OCI-LY3 (cell line): ENCODE results near the gene ARHGEF11.

Experiments
- EZH2phosphoT487 ChIP-seq: fragments of 200-600 bp; shearing (Covaris generic); IDR thresholded peaks from 2 replicates; pipeline ENCODE4 v1.6.1; 2018; ENCODE audit warnings: antibody characterized with exemption, mixed run types, low read depth
- TF ChIP-seq, protein P1 (sequence below): fragments of 200-600, 300-600 bp; sonication (generic); IDR thresholded peaks from 2 replicates; pipeline ENCODE4 v1.5.1; 2014; ENCODE audit warnings: antibody characterized with exemption, low read length, low read depth

- TF ChIP-seq, protein P1, sequence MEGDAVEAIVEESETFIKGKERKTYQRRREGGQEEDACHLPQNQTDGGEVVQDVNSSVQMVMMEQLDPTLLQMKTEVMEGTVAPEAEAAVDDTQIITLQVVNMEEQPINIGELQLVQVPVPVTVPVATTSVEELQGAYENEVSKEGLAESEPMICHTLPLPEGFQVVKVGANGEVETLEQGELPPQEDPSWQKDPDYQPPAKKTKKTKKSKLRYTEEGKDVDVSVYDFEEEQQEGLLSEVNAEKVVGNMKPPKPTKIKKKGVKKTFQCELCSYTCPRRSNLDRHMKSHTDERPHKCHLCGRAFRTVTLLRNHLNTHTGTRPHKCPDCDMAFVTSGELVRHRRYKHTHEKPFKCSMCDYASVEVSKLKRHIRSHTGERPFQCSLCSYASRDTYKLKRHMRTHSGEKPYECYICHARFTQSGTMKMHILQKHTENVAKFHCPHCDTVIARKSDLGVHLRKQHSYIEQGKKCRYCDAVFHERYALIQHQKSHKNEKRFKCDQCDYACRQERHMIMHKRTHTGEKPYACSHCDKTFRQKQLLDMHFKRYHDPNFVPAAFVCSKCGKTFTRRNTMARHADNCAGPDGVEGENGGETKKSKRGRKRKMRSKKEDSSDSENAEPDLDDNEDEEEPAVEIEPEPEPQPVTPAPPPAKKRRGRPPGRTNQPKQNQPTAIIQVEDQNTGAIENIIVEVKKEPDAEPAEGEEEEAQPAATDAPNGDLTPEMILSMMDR, result no peak
- no peak for TF ChIP-seq EZH2phosphoT487
These were observed 151.5 kb downstream of the ARHGEF11 start for GRCh38 chr1:156894001-156894400.
